Measurements from ENCODE around the gene FNIP1. TPM values are rescaled to one million over a fixed set of nuclear protein-coding genes. Genes with fewer than 3 reads are reported as not detected.

Gene FNIP1
- polyA plus RNA-seq, 1 of the 3 experiments (the other 2 are of a cell fraction) = 2.4 TPM

GRCh38 chr5:131671994-131672655, 124.7 kb downstream of the FNIP1 start:
- Histone ChIP-seq H3K79me2 (ENCODE audit: insufficient read depth) (peaks cover 15% of the 10 kb centered on the region; the same call in 1 of the 2 replicates), H2AFZ (ENCODE audit: low read depth) (no peak overlapping the region), H4K20me1 (ENCODE audit: insufficient read depth) (no peaks in the 10 kb centered on the region), H3K9ac (no peak overlapping the region), H3K9me3 (no peaks in the 10 kb centered on the region), H3K9me2 (no peaks in the 10 kb centered on the region), H3K4me3 (ENCODE audit: low read depth in 2 of 2, low read length in 1 of 2) (no peak overlapping the region), H3K36me3 (replicated peaks in 1 of 2; ENCODE audit: control insufficient read depth in 1 of 2, insufficient read depth in 2 of 2, low read length in 1 of 2) (peaks cover 44 to 52% of the 10 kb centered on the region in 2 experiments), H3K4me2 (no peak overlapping the region), H3K27ac (ENCODE audit: low read depth in 2 of 2, low read length in 1 of 2) (peak overlapping the region; percentile 49 to 67; a peak in 3 of 4 replicates), H3K4me1 (ENCODE audit: control insufficient read depth in 1 of 2, insufficient read depth in 2 of 2, low read depth in 1 of 2, low read length in 1 of 2) (no peaks in the 10 kb centered on the region), H3K27me3 (ENCODE audit: insufficient read depth) (no peaks in the 10 kb centered on the region), H3F3A (replicated peaks; ENCODE audit: insufficient read depth) (peaks cover 9% of the 10 kb centered on the region)
- ChIA-PET CTCF (interaction anchor here (0.8 kb wide), 1 partner anchor 8 kb away, joined by 3 read pairs; no protein-coding TSS in a partner anchor), POLR2A (interaction anchor here (1.5 kb wide), 1 partner anchor 125 kb away, joined by 3 read pairs; the partner anchor contains the start of gene FNIP1)
- no peak for DNase-seq
- TF ChIP-seq SIN3A (IDR thresholded peaks at IDR 0.05; ENCODE audit: borderline replicate concordance, low read depth, low read length) = no peak
- peak; percentile 29 for TF ChIP-seq TCF12 (IDR thresholded peaks at IDR 0.05)
- WGBS (ENCODE audit: low lambda C conversion rate) = 65% methylated on average over 2 of the region's 2 CpGs

GRCh38 chr5:131671409-131671808, 125.4 kb downstream of the FNIP1 start:
- Histone ChIP-seq H3K9me3 (no peaks in the 10 kb centered on the region), H3K27ac (ENCODE audit: low read depth in 2 of 2, low read length in 1 of 2) (peak overlapping the region; percentile 49 to 67; a peak in 2 of 4 replicates), H3K4me2 (no peak overlapping the region), H3K79me2 (ENCODE audit: insufficient read depth) (peaks cover 17% of the 10 kb centered on the region; the same call in 1 of the 2 replicates), H2AFZ (ENCODE audit: low read depth) (no peak overlapping the region), H3K4me1 (ENCODE audit: control insufficient read depth in 1 of 2, insufficient read depth in 2 of 2, low read depth in 1 of 2, low read length in 1 of 2) (no peaks in the 10 kb centered on the region), H3K4me3 (ENCODE audit: low read depth in 2 of 2, low read length in 1 of 2) (no peak overlapping the region), H3K27me3 (ENCODE audit: insufficient read depth) (no peaks in the 10 kb centered on the region), H3F3A (replicated peaks; ENCODE audit: insufficient read depth) (peaks cover 10% of the 10 kb centered on the region), H3K36me3 (replicated peaks in 1 of 2; ENCODE audit: control insufficient read depth in 1 of 2, insufficient read depth in 2 of 2, low read length in 1 of 2) (peaks cover 38 to 50% of the 10 kb centered on the region in 2 experiments), H3K9me2 (no peaks in the 10 kb centered on the region), H4K20me1 (ENCODE audit: insufficient read depth) (no peaks in the 10 kb centered on the region), H3K9ac (no peak overlapping the region)
- DNase-seq = no peak
- ChIA-PET POLR2A (interaction anchor here (1.5 kb wide), 1 partner anchor 125 kb away, joined by 3 read pairs; the partner anchor contains the start of gene FNIP1), CTCF (interaction anchor here (0.8 kb wide), 1 partner anchor 9 kb away, joined by 3 read pairs; no protein-coding TSS in a partner anchor)
- TF ChIP-seq ZBTB33 (IDR thresholded peaks at IDR 0.05; ENCODE audit: borderline replicate concordance, low read depth) (no peak), FOXJ3 (CRISPR knock-in tag; IDR thresholded peaks at IDR 0.05) (no peak), GATA2 (CRISPR knock-in tag; IDR thresholded peaks at IDR 0.05) (no peak), ELF1 (IDR thresholded peaks at IDR 0.05) (no peak), YY1 (IDR thresholded peaks at IDR 0.05; ENCODE audit: low read depth) (no peak), EZH2phosphoT487 (IDR thresholded peaks at IDR 0.05; ENCODE audit: borderline replicate concordance, low read depth) (no peak), MEF2A (IDR thresholded peaks at IDR 0.05; ENCODE audit: borderline replicate concordance, low read depth) (no peak), TCF12 (IDR thresholded peaks at IDR 0.05) (no peak), MXI1 (IDR thresholded peaks at IDR 0.05; ENCODE audit: low read depth, low read length) (no peak), TEAD4 (IDR thresholded peaks at IDR 0.05; ENCODE audit: borderline replicate concordance, insufficient read depth) (no peak), RAD21 (IDR thresholded peaks at IDR 0.05; ENCODE audit: low read length) (no peak), MAX (IDR thresholded peaks at IDR 0.05; ENCODE audit: low read depth) (no peak), RFX5 (IDR thresholded peaks at IDR 0.05; ENCODE audit: low read length) (no peak), USF2 (IDR thresholded peaks at IDR 0.05; ENCODE audit: borderline replicate concordance, low read depth, low read length) (no peak), SMC3 (IDR thresholded peaks at IDR 0.05; ENCODE audit: low read depth, low read length) (no peak), EP300 (IDR thresholded peaks at IDR 0.05; ENCODE audit: borderline replicate concordance in 1 of 2, low read depth in 1 of 2, low read length in 1 of 2) (no peak), NRF1 (IDR thresholded peaks at IDR 0.05; ENCODE audit: low read depth, low read length) (no peak), POLR2AphosphoS5 (IDR thresholded peaks at IDR 0.05; ENCODE audit: low read depth, low read length) (no peak), RCOR1 (IDR thresholded peaks at IDR 0.05; ENCODE audit: low read length) (no peak)
